NT2/D1 (cell line): ENCODE measurements around the gene PRXL2B.

Experiments used
- SUZ12 ChIP-seq: IDR thresholded peaks from 2 replicates; pipeline ENCODE4 v1.6.1; 2011; ENCODE audit not compliant: insufficient read length, insufficient read depth; ENCODE audit errors: extremely low read depth
- YY1 ChIP-seq: IDR thresholded peaks from 2 replicates; pipeline ENCODE4 v1.6.1; 2011; ENCODE audit not compliant: insufficient read length, insufficient read depth
- ZNF274 ChIP-seq: IDR thresholded peaks from 2 replicates; pipeline ENCODE4 v1.6.1; 2011; ENCODE audit warnings: mild to moderate bottlenecking, low read depth, low read length

- TF ChIP-seq ZNF274, result no peak
- no peak for TF ChIP-seq SUZ12
- no peak for TF ChIP-seq YY1
Measured at GRCh38 chr1:2537784-2538115, 48.8 kb upstream of the PRXL2B start.
